ENCODE measurements around the gene XRRA1.

The XRRA1 gene

DNA sequence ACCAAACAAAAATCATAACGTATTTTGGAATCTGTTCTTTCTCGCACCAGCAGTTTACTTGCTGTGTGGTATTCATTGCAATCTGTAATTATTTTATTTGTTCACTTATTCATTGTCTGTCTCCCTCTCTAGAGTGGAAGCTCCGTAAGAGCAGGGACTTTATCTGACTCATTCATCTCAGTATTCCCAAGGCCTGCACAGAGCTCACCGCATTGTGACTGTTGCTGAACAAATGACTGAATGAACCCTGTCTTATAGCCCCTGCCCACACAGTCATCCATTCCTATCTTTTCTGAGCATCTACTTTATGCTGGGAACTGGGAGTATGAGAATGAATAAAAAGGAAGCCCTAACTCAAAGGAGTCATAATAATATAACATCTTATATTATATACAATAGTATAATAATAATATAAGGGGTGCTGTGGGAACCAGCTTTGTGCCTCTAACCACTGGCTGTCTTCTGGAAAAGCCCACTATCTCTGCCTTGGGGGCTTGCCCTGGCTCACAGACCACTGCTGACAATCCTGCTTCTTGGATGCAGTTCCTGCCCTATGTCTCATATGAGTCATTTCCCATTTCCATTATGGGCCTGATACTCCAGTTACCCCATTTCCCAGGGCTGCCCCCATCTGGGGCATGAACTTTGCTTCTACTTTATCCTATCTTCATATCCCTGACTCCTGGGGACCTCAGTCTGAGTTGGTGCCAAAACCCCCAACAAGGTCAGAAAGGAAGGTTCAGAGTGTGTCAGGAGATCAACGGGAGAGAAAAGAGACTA, 11.0 kb downstream of the XRRA1 start:
- TF ChIP-seq, protein P1, sequence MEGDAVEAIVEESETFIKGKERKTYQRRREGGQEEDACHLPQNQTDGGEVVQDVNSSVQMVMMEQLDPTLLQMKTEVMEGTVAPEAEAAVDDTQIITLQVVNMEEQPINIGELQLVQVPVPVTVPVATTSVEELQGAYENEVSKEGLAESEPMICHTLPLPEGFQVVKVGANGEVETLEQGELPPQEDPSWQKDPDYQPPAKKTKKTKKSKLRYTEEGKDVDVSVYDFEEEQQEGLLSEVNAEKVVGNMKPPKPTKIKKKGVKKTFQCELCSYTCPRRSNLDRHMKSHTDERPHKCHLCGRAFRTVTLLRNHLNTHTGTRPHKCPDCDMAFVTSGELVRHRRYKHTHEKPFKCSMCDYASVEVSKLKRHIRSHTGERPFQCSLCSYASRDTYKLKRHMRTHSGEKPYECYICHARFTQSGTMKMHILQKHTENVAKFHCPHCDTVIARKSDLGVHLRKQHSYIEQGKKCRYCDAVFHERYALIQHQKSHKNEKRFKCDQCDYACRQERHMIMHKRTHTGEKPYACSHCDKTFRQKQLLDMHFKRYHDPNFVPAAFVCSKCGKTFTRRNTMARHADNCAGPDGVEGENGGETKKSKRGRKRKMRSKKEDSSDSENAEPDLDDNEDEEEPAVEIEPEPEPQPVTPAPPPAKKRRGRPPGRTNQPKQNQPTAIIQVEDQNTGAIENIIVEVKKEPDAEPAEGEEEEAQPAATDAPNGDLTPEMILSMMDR (IDR thresholded peaks at IDR 0.05; ENCODE audit: extremely low read depth, insufficient read depth, missing control alignments) = no peak
- in situ Hi-C loops (cut with MboI; ENCODE audit: low pct_unique_long_range_greater_than_20kb, low sequenced_read_pairs, unreplicated experiment) = loop anchor here (25.0 kb wide), 1 partner anchor 274 kb away; no protein-coding TSS in a partner anchor
- DNase-seq (ENCODE audit: low spot score) = no peak

DNA sequence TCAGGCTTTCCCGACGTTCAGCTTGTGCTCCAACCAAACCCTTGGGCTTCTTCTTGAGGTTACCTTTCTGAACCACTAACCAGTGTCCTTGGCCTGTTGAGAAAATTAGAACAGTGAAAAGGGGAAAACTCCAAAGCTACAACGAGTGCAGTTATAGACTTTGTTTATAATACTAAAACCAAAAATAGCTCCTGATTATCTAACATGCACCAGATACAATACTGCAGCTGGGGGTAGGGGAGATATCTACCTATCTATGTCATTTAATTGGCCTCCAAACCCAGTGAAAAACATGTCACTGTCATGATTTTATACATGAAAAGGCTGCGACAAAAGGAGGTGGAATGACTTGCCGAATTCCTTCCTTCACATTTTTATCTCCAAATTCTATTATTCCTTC, 11.9 kb downstream of the XRRA1 start:
- in situ Hi-C loops (cut with MboI; ENCODE audit: low pct_unique_long_range_greater_than_20kb, low sequenced_read_pairs, unreplicated experiment) = loop anchor here (25.0 kb wide), 1 partner anchor 275 kb away; no protein-coding TSS in a partner anchor

DNA sequence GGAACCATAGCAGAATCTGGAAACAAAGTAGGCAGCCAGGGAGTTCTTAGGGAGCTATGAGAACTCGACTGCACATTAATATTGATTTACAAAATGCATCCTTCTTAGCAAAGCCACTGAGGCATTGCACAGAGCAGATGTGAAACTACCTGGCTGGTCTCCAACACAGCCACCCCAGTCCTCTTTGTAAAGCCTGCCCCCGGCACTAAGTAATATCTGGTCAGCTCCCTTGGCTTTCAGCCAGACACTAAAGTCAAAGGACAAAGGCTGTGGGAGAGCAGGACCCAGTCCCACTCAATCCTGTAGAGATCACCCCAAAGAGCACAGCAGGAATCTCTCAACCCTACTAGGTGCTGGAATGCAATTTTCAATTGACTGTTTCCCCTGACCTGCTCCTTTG, 12.8 kb downstream of the XRRA1 start:
- TF ChIP-seq, protein P1 (IDR thresholded peaks at IDR 0.05; ENCODE audit: extremely low read depth, insufficient read depth, missing control alignments) = no peak
- in situ Hi-C loops (cut with MboI; ENCODE audit: low pct_unique_long_range_greater_than_20kb, low sequenced_read_pairs, unreplicated experiment) = loop anchor here (25.0 kb wide), 1 partner anchor 276 kb away; no protein-coding TSS in a partner anchor
- no peak for DNase-seq (ENCODE audit: low spot score)

More for the DNA sequence above, 11.9 kb downstream of the XRRA1 start:
- TF ChIP-seq, protein P1 (IDR thresholded peaks at IDR 0.05; ENCODE audit: extremely low read depth, insufficient read depth, missing control alignments) = no peak
- DNase-seq (ENCODE audit: low spot score) = no peak

DNA sequence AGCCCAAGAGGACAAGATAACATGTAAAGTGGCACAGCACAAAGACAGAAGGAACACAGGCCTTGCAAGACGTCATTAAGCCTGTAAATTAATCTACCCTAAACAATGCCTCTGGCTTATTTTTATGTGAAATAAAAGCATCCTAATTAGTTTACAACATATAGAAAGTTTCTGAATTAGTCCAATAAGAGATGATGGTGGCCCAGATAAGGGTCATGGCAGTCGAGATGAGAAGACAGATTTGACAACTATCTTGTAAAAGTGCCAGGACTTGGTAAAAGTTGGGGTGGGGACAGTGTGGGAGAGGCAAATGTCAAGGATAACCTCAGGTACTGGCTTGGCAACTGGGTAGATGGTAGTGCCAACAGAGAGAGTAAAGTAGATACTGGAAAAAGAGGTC, 13.6 kb downstream of the XRRA1 start:
- TF ChIP-seq, protein P1 (IDR thresholded peaks at IDR 0.05; ENCODE audit: extremely low read depth, insufficient read depth, missing control alignments) = no peak
- DNase-seq (ENCODE audit: low spot score) = no peak
- in situ Hi-C loops (cut with MboI; ENCODE audit: low pct_unique_long_range_greater_than_20kb, low sequenced_read_pairs, unreplicated experiment) = loop anchor here (25.0 kb wide), 1 partner anchor 277 kb away; no protein-coding TSS in a partner anchor

DNA sequence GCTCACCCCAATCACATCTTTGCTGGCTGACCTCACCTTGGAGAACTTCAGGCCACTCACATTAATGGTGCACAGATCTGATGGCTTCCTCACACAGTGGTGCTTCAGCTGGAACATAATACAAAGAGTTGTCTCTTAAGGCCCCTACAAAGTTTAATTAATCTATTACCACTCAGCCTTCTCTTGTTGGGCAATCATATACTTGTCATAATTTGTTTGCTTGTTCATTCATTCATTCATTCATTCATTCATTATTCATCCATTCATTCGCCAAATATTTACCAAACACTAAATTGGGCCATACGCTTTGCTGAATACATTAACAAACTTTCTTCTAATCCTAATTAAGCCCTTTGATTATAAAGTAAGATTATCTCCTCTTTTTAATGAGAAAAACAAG, 15.1 kb downstream of the XRRA1 start:
- DNase-seq (ENCODE audit: low spot score) = no peak
- TF ChIP-seq, protein P1 (IDR thresholded peaks at IDR 0.05; ENCODE audit: extremely low read depth, insufficient read depth, missing control alignments) = no peak
- in situ Hi-C loops (cut with MboI; ENCODE audit: low pct_unique_long_range_greater_than_20kb, low sequenced_read_pairs, unreplicated experiment) = loop anchor here (25.0 kb wide), 1 partner anchor 279 kb away; no protein-coding TSS in a partner anchor

DNA sequence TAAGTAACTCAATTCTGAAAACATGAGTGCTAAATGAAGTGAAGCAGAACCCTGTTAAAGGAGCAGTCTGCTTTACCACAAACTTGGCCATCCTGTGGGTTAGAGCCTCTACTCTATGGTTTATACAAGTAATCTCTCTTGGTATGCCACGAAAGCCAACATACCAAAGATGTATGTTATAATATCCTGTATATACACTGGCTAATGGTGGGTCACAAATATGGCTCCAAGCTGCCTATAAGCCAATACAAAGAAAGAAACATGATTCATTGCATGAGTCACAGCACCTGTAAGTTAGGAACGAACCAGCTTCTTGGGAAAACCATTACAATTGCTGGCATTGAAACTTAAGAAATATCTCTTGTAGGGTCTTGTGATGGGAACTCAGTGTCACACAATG, 16.1 kb downstream of the XRRA1 start:
- DNase-seq (ENCODE audit: low spot score) = no peak

More for the DNA sequence above, 16.1 kb downstream of the XRRA1 start:
- TF ChIP-seq, protein P1 (IDR thresholded peaks at IDR 0.05; ENCODE audit: extremely low read depth, insufficient read depth, missing control alignments) = no peak
- in situ Hi-C loops (cut with MboI; ENCODE audit: low pct_unique_long_range_greater_than_20kb, low sequenced_read_pairs, unreplicated experiment) = loop anchor here (25.0 kb wide), 1 partner anchor 280 kb away; no protein-coding TSS in a partner anchor
